ENCODE results near the gene OAS2.

OAS2 gene

GRCh38 chr12:113016796-113017195, 38.5 kb downstream of the OAS2 start:
- DNase-seq (ENCODE audit: low spot score), result no peak

GRCh38 chr12:113019025-113019424, 40.7 kb downstream of the OAS2 start:
- DNase-seq (ENCODE audit: low spot score), result no peak

- no peak for DNase-seq (ENCODE audit: low spot score)
Measured at GRCh38 chr12:113021500-113021899, 43.2 kb downstream of the OAS2 start.

- DNase-seq (ENCODE audit: low spot score), result no peak
Measured at GRCh38 chr12:113022563-113023297, 44.4 kb downstream of the OAS2 start.

- no peak for DNase-seq (ENCODE audit: low spot score)
Measured at GRCh38 chr12:113027726-113028125, 49.4 kb downstream of the OAS2 start.

GRCh38 chr12:113030875-113031525, 52.7 kb downstream of the OAS2 start:
- DNase-seq (ENCODE audit: low spot score), result peak; percentile 92

- no peak for DNase-seq (ENCODE audit: low spot score)
Measured at GRCh38 chr12:113039911-113040445, 61.7 kb downstream of the OAS2 start.

- no peak for DNase-seq (ENCODE audit: low spot score)
Measured at GRCh38 chr12:113040722-113041171, 62.4 kb downstream of the OAS2 start.

- DNase-seq (ENCODE audit: low spot score), result no peak
Measured at GRCh38 chr12:113041560-113041959, 63.2 kb downstream of the OAS2 start.

- no peak for DNase-seq (ENCODE audit: low spot score)
Measured at GRCh38 chr12:113043240-113043639, 64.9 kb downstream of the OAS2 start.

- DNase-seq (ENCODE audit: low spot score), result no peak
Measured at GRCh38 chr12:113044516-113044915, 66.2 kb downstream of the OAS2 start.

- DNase-seq (ENCODE audit: low spot score), result peak; percentile 77
Measured at GRCh38 chr12:113048716-113049127, 70.4 kb downstream of the OAS2 start.

GRCh38 chr12:113049976-113050742, 71.8 kb downstream of the OAS2 start:
- no peak for DNase-seq (ENCODE audit: low spot score)

- no peak for DNase-seq (ENCODE audit: low spot score)
Measured at GRCh38 chr12:113050795-113051194, 72.5 kb downstream of the OAS2 start.

- DNase-seq (ENCODE audit: low spot score), result no peak
Measured at GRCh38 chr12:113051759-113052158, 73.4 kb downstream of the OAS2 start.

- no peak for DNase-seq (ENCODE audit: low spot score)
Measured at GRCh38 chr12:113052326-113052725, 74.0 kb downstream of the OAS2 start.

GRCh38 chr12:113054948-113055486, 76.7 kb downstream of the OAS2 start:
- DNase-seq (ENCODE audit: low spot score), result no peak

- no peak for DNase-seq (ENCODE audit: low spot score)
Measured at GRCh38 chr12:113055594-113056380, 77.5 kb downstream of the OAS2 start.

- no peak for DNase-seq (ENCODE audit: low spot score)
Measured at GRCh38 chr12:113056381-113056630, 78.0 kb downstream of the OAS2 start.

GRCh38 chr12:113056631-113057488, 78.5 kb downstream of the OAS2 start, which contains the start of gene DTX1:
Gene DTX1 (plus strand): TSS chr12:113056730. CDS start chr12:113058193, 1,463 bp downstream.
- no peak for DNase-seq (ENCODE audit: low spot score)

Measured in cerebellar cortex (tissue), 1 donor.